Ammon's horn (tissue), 1 donor: ENCODE results near the gene MIOX.
A peak's percentile ranks its signal among the peaks of the same experiment; 100 is the strongest.

ENCODE experiments used
- DNase-seq: peaks from one replicate; pipeline ENCODE4 v3.0.0-alpha.2; 2016; ENCODE audit warnings: low spot score

Gene MIOX

DNA sequence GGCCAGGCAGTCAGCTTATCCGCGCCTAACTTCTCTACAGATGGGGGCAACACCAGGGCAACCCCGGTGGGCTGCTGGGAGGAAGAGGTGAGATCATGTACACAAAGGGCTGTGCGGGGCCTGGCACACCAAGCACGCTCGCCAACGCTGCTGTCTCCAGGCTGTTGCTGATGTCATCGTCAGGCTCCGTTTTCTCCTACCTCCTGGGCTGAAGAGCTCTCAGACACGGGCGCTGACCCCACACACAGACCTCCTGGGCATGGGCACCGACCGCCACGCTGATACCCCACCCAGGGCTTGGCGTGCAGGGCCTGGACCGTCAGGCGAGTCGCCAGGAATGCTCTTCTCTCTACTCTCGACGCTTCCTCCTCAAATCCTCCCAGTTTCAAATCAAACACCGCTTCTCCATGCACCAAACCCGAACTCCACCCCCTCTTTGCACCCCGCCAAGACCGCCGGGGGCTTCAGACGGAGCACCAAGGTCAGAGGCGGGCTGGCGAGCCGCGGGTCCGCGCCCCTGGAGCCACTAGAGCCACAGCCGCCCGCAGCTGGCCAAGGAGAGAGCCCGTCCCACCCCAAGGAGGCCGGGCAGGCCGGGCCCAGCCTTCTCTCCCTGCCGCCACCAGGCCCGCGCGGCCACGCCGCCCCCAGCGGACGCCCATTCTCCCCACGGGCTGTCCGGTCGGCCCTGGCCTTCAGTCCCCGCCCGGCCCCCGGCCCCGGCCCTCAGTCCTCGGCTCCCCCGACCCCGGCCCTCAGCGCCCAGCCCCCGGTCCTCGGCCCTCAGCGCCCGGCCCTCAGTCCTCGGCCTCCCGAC is 12.6 kb upstream of the MIOX start:
- peak; percentile 45 for DNase-seq

DNA sequence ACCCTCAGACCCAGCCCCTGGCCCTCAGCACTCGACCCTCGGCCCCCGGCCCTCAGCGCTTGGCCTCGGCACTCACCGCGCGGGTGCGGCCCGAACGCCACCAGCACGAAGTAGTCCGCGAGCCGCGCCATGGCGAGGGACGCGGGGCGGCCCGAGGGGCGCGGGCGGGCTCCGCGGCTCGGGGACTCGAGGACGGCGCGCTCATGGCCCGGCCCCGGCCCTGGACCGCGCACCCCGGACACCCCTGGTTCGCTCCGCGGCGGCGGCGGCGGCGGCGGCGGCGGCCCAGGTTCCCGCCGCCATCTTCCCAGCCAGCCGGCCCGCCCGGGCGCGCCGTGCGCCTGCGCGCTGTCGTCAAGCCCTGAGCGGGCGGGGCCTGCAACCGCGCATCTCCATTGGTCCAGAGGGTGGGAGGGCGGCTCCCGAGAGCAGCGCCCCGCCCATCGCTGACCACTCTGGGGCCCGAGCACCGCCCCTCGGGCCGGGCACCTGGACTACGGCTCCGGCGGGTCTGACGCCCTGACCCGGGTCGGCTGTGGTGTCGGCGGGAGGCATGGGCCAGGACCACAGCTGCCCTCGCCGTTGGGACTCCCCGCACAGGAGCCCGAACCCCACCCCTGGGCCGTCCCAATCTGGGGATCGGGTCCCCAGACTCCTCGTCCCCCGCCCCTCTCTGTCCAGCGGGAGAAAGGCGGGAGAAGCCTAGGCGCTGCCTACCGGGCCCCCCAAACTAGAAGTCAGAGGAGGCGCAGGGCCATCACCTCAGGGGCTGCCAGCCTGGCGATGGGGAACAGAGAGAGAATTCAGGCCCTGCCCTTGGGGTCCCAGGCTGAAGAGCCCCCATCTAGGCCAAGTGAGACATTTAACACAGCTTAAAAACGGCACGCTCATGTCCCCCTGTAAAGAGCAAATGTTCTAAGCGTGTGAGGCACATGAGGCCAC is 11.7 kb upstream of the MIOX start, which contains the start of gene SBF1:
SBF1 (minus strand) TSS at position 326 of the 942 bp plus-strand sequence; CDS start at position 131, 195 bp downstream.
- peak; percentile 96 for DNase-seq

DNA sequence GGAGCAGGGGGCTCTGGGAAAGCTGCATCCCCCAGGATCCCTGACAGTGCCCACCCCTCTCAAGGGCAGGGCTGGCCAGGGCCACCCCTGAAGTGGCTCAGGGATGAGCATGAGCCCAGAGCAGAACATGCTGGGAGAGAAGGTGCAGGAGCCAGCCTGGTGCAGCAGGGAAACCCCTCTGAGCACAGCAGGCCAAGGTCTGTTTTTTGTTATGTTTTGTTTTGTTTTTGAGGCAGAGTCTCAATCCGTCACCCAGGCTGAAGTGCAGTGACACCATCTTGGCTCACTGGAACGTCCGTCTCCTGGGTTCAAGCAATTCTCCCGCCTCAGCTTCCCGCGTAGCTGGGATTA is 11.0 kb upstream of the MIOX start:
- DNase-seq: no peak

- DNase-seq: no peak
Observed at GRCh38 chr22:50476868-50477267, 9.8 kb upstream of the MIOX start.

- no peak for DNase-seq
Observed at GRCh38 chr22:50477923-50478322, 8.7 kb upstream of the MIOX start.

DNA sequence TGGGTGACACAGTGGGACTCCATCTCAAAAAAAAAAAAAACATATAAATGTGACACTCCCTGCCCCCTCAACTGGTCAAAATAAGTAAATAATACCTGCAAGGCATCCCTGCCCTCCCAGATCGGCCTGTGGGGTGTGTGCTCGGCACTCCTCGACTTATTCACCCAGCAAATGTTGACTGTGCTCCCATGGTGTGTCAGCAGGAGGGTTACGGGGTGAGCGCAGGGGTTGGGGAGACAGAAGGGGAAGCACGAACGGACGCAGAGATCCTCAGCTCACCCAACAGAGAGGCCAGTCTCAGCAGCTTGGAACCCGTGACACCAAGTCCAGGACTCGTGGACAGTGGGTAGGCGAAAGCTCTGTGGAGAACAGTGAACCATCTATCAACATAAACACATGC is 6.9 kb upstream of the MIOX start:
- no peak for DNase-seq

- DNase-seq: no peak
Observed at GRCh38 chr22:50481045-50481439, 5.6 kb upstream of the MIOX start.

- no peak for DNase-seq
Observed at GRCh38 chr22:50481440-50482106, 5.1 kb upstream of the MIOX start, which contains the start of gene ADM2. Gene ADM2, plus strand, starts transcription at chr22:50481543. Its CDS starts 305 bp downstream, at chr22:50481848.

GRCh38 chr22:50482107-50483074 is 4.3 kb upstream of the MIOX start:
- no peak for DNase-seq

DNA sequence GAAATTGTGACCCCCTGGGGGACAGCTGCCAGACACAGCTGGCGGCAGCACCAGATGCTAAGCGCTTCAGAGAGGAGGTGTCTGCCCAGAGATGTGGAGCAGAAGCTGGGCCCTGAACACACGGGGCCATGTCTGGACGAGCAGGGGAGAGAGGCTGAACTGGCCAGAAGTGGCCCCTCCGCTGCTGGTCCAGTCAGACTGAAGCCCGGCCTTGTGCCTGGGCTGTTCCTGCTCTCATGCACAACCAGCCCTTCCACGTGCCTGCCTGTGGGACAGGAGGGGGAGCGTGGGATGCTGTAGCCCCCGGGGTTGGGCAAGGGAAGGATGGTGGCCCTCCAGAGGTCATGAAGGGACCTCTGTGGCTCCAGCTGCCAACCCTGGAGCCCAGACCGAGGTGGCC is 3.6 kb upstream of the MIOX start:
- no peak for DNase-seq

GRCh38 chr22:50483556-50483955 is 3.1 kb upstream of the MIOX start:
- no peak for DNase-seq

DNA sequence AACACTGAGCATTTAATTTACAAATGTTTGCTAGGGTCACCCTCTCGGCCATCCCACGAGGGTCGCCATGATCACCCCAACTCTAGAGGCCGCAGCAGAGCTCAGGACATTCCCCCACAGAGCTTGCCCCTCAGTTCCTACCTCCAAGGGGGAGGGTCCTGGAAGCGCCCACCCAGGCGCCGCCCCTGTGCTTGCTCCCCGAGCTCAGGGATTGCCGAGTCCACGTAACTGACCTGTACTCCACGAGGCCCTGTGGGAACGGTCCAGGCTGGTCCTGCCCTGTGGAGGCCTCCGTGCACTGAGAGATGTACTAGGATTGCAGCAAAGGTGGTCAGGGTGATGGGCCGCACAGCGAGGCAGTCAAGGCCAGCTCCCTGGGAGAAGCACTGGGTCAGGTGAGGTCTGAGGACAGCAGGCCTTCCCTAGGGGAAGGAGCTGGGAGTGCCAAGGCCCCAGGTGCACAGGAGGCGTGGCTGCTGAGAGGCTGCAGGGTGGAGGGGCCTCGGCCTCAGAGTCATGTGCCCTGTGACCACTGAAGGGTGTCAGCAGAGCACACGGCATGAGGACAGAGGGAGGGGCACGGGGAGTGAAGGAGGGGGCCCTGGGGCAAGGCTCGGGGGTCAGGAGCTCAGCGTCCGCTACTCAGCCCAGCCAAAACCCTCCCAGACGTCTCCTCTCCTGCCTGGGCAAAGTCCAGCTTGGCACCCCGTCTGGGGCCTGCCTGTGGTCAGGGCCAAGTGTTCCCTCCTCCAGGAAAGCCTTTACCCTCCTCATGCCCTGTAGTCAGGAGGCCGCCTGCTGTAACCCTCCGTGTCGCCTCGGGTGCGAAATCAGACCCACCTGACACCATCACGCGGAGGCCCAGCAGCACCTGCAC is 2.4 kb upstream of the MIOX start:
- no peak for DNase-seq

- no peak for DNase-seq
Observed at GRCh38 chr22:50485221-50486131, 1.2 kb upstream of the MIOX start.

- DNase-seq: no peak
Observed at GRCh38 chr22:50487290-50488005, 789 bp downstream of the MIOX start.

- DNase-seq: no peak
Observed at GRCh38 chr22:50488006-50488677, 1.5 kb downstream of the MIOX start.

DNA sequence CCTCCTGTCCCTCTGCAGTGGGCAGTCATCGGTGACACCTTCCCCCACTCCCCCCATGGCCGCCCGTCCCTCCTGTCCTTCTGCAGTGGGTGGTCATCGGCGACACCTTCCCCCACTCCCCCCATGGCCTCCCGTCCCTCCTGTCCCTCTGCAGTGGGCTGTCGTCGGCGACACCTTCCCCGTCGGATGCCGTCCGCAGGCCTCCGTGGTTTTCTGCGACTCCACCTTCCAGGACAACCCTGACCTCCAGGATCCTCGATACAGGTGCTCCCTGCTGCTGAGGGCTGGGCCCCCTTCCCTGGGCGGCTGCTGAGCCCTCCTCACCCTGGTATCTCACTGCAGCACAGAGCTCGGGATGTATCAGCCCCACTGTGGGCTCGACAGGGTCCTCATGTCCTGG is 2.2 kb downstream of the MIOX start:
- no peak for DNase-seq

GRCh38 chr22:50489363-50490243 is 2.9 kb downstream of the MIOX start:
- no peak for DNase-seq
